Endodermal cell (in vitro differentiated cells): ENCODE measurements around the gene C17orf107. TPM values are rescaled to one million over a fixed set of nuclear protein-coding genes. Genes with fewer than 3 reads are reported as not detected.

Source experiments
- DNase-seq: peaks from one replicate; pipeline ENCODE4 v3.0.0-alpha.2; 2017
- H3K27ac ChIP-seq: 2 replicates; pipeline ENCODE4 v1.5.1; 2013; ENCODE audit warnings: mild to moderate bottlenecking, low read depth, low read length, moderate library complexity
- H3K27me3 ChIP-seq: 2 replicates; pipeline ENCODE4 v1.6.1; 2013; ENCODE audit warnings: mild to moderate bottlenecking, low read length, moderate library complexity; ENCODE audit not compliant: insufficient read depth, control insufficient read depth, poor library complexity, severe bottlenecking
- H3K36me3 ChIP-seq: 2 replicates; pipeline ENCODE4 v1.7.0; 2013; ENCODE audit warnings: mild to moderate bottlenecking, low read length, moderate library complexity; ENCODE audit not compliant: control insufficient read depth, insufficient read depth
- H3K4me1 ChIP-seq: one replicate; pipeline ENCODE4 v1.7.0; 2013; ENCODE audit warnings: low read length; ENCODE audit not compliant: control insufficient read depth, insufficient read depth
- H3K4me3 ChIP-seq: 2 replicates; pipeline ENCODE4 v1.5.1; 2013; ENCODE audit warnings: mild to moderate bottlenecking, low read length, moderate library complexity
- H3K9ac ChIP-seq: 2 replicates; pipeline ENCODE4 v1.6.1; 2013; ENCODE audit warnings: mild to moderate bottlenecking, low read length, moderate library complexity; ENCODE audit not compliant: poor library complexity, severe bottlenecking; ENCODE audit errors: extremely low read depth
- H3K9me3 ChIP-seq: 2 replicates; pipeline ENCODE4 v1.6.1; 2013; ENCODE audit warnings: mild to moderate bottlenecking, low read length, moderate library complexity; ENCODE audit not compliant: control insufficient read depth
- H3K27ac Mint-ChIP-seq: 2 replicates; pipeline ENCODE4 v1.8.0; 2020; ENCODE audit warnings: mixed read lengths
- H3K27me3 Mint-ChIP-seq: 2 replicates; pipeline ENCODE4 v1.8.0; 2021; ENCODE audit warnings: mild to moderate bottlenecking, mixed read lengths; ENCODE audit not compliant: insufficient read depth
- H3K36me3 Mint-ChIP-seq: 2 replicates; pipeline ENCODE4 v1.8.0; 2020; ENCODE audit warnings: low read depth, mixed read lengths
- H3K4me1 Mint-ChIP-seq: 2 replicates; pipeline ENCODE4 v1.8.0; 2020; ENCODE audit warnings: mixed read lengths
- H3K4me3 Mint-ChIP-seq: 2 replicates; pipeline ENCODE4 v1.8.0; 2020; ENCODE audit warnings: mild to moderate bottlenecking, moderate library complexity, mixed read lengths
- H3K9me3 Mint-ChIP-seq: 2 replicates; pipeline ENCODE4 v1.8.0; 2020; ENCODE audit warnings: mild to moderate bottlenecking, mixed read lengths
- WGBS, 2 experiments: methylation state at CpG; one replicate each; pipeline versions ENCODE4 v1.1.5 to v1.1.7; 2013; ENCODE audit warnings: missing lambda C conversion rate in 2 of 2, mixed read lengths in 1 of 2; ENCODE audit not compliant: insufficient coverage in 1 of 2, insufficient read length in 1 of 2; 5-methylcytosine and 5-hydroxymethylcytosine counted together
- total RNA-seq, 2 donors: library from RNA; stranded (reverse); fragmentation: NEBNext Ultra II Directional in 1 of 2; extraction: Animal tissue kit (Norgen Biotek cat#: 25700) in 1 of 2; gene quantifications; 2 replicates in 1 of 2; 3 replicates in 1 of 2; pipeline ENCODE4 v1.2.1, GENCODE V29; 2021
- TF ChIP-seq, protein P1 (sequence below): fragments of 200-600 bp; sonication (generic); conservative IDR thresholded peaks from 2 replicates; pipeline ENCODE4 v1.5.0; 2021; ENCODE audit warnings: antibody characterized with exemption, mild to moderate bottlenecking

Gene C17orf107
- total RNA-seq, 2 donors from 2014 or later: 0.82 to 4.8 TPM

DNA sequence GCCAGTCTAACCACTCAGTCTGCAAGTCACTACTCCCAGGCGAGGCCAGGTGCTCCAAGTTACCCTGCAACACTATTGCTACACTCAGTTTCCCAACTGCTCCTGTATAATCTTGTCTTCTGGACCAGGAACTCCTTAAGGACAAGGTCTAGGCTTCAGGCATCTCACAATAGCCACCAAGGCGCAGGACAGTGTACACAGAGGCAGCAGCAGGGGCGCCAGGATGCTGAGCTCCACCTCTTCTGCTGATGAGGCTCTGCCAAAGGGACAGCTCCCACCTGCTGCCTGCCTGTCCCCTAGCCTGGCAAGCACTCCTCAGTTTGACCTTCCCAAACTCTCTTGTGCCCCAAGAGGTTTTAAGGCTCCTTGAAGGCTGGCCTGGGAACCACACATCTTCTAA lies 37.1 kb downstream of the C17orf107 start:
- Histone ChIP-seq H3K4me1 (peaks cover 6% of the 10 kb centered on the region), H3K4me3 (no peak overlapping the region), H3K9me3 (no peaks in the 10 kb centered on the region), H3K27me3 (no peaks in the 10 kb centered on the region), H3K9ac (no peak overlapping the region), H3K27ac (no peak overlapping the region), H3K36me3 (peaks cover 22% of the 10 kb centered on the region)
- Mint-ChIP-seq H3K27ac (no peak overlapping the region), H3K4me1 (peaks cover 35% of the 10 kb centered on the region), H3K27me3 (no peaks in the 10 kb centered on the region), H3K36me3 (peaks cover 19% of the 10 kb centered on the region), H3K4me3 (no peak overlapping the region), H3K9me3 (no peaks in the 10 kb centered on the region)
- no peak for DNase-seq
- TF ChIP-seq, protein P1, sequence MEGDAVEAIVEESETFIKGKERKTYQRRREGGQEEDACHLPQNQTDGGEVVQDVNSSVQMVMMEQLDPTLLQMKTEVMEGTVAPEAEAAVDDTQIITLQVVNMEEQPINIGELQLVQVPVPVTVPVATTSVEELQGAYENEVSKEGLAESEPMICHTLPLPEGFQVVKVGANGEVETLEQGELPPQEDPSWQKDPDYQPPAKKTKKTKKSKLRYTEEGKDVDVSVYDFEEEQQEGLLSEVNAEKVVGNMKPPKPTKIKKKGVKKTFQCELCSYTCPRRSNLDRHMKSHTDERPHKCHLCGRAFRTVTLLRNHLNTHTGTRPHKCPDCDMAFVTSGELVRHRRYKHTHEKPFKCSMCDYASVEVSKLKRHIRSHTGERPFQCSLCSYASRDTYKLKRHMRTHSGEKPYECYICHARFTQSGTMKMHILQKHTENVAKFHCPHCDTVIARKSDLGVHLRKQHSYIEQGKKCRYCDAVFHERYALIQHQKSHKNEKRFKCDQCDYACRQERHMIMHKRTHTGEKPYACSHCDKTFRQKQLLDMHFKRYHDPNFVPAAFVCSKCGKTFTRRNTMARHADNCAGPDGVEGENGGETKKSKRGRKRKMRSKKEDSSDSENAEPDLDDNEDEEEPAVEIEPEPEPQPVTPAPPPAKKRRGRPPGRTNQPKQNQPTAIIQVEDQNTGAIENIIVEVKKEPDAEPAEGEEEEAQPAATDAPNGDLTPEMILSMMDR: no peak
- 86 to 87% methylated on average over 2 to 3 of the region's 3 CpGs for WGBS, 2 experiments

DNA sequence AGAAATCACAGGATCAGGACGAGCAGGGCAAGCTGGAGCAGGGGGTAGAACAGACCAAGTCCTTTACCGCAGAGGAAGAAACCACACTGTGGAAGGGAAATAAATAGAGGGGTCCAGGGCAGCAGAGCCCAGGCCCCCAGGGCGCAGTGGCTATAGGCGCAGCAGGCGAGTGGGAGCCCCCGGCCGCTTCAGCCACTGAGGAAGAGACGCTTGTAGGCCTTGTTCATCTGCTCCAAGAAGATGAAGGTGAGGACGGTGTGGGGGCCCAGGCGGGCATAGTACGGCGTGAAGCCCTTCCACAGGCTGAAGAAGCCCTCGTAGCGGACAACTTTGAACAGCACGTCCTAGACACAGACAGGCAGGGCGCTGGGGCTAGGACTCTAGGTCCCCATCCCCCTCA lies 38.2 kb downstream of the C17orf107 start:
- no peaks in the 10 kb centered on the region for H3K9me3 Mint-ChIP-seq
- no peak overlapping the region for H3K27ac Mint-ChIP-seq
- Histone ChIP-seq H3K9ac (no peak overlapping the region), H3K36me3 (peaks cover 30% of the 10 kb centered on the region), H3K9me3 (no peaks in the 10 kb centered on the region), H3K4me1 (peaks cover 6% of the 10 kb centered on the region), H3K27me3 (no peaks in the 10 kb centered on the region), H3K4me3 (no peak overlapping the region), H3K27ac (no peak overlapping the region)
- peak overlapping the region; percentile 94 for H3K4me3 Mint-ChIP-seq
- TF ChIP-seq, protein P1: no peak
- DNase-seq: no peak
- peaks cover 35% of the 10 kb centered on the region for H3K4me1 Mint-ChIP-seq
- H3K36me3 Mint-ChIP-seq: peaks cover 27% of the 10 kb centered on the region
- 95 to 99% methylated on average over 12 to 16 of the region's 16 CpGs for WGBS, 2 experiments
- H3K27me3 Mint-ChIP-seq: no peaks in the 10 kb centered on the region

- Histone ChIP-seq H3K27me3 (no peaks in the 10 kb centered on the region), H3K27ac (no peak overlapping the region), H3K9ac (no peak overlapping the region), H3K4me1 (peaks cover 6% of the 10 kb centered on the region), H3K9me3 (no peaks in the 10 kb centered on the region), H3K36me3 (peaks cover 35% of the 10 kb centered on the region), H3K4me3 (peak overlapping the region; percentile 98)
- WGBS, 2 experiments: 89% methylated on average over 11 of the region's 11 CpGs; no CpG with 5 or more reads in 1 of the 2 experiments
- Mint-ChIP-seq H3K9me3 (no peaks in the 10 kb centered on the region), H3K36me3 (peaks cover 30% of the 10 kb centered on the region), H3K4me3 (peak overlapping the region; percentile 94), H3K4me1 (peaks cover 30% of the 10 kb centered on the region), H3K27me3 (no peaks in the 10 kb centered on the region), H3K27ac (no peak overlapping the region)
- TF ChIP-seq, protein P1: no peak
- no peak for DNase-seq
These were observed 38.7 kb downstream of the C17orf107 start for GRCh38 chr17:4938069-4938491.
